Hepatocyte (in vitro differentiated cells): ENCODE results near the gene RRP15. TPM values are rescaled to one million over a fixed set of nuclear protein-coding genes. Genes with fewer than 3 reads are reported as not detected.

ENCODE experiments used
- DNase-seq: peaks from one replicate; pipeline ENCODE4 v3.0.0-alpha.2; 2016; ENCODE audit warnings: low spot score
- H2AFZ ChIP-seq: fragments of 200-600 bp; sonication (generic); 2 replicates; pipeline ENCODE4 v1.6.0; 2016; ENCODE audit warnings: antibody characterized with exemption, mild to moderate bottlenecking
- H3K27ac ChIP-seq: fragments of 200-600 bp; sonication (generic); 2 replicates; pipeline ENCODE4 v1.5.1; 2016; ENCODE audit warnings: mild to moderate bottlenecking
- H3K27me3 ChIP-seq: fragments of 200-600 bp; sonication (generic); 2 replicates; pipeline ENCODE4 v1.6.1; 2016
- H3K36me3 ChIP-seq: fragments of 200-600 bp; sonication (generic); replicated peaks from 2 replicates; pipeline ENCODE4 v1.5.1; 2016; ENCODE audit warnings: low read depth; ENCODE audit not compliant: insufficient read depth
- H3K4me1 ChIP-seq: fragments of 200-600 bp; sonication (generic); 2 replicates; pipeline ENCODE4 v1.5.1; 2016; ENCODE audit warnings: mild to moderate bottlenecking, moderate library complexity; ENCODE audit not compliant: insufficient read depth
- H3K4me2 ChIP-seq: fragments of 200-600 bp; sonication (generic); 2 replicates; pipeline ENCODE4 v1.6.0; 2016
- H3K4me3 ChIP-seq: fragments of 200-600 bp; sonication (generic); 2 replicates; pipeline ENCODE4 v1.5.1; 2016; ENCODE audit warnings: mild to moderate bottlenecking
- H3K79me2 ChIP-seq: fragments of 200-600 bp; sonication (generic); 2 replicates; pipeline ENCODE4 v1.6.0; 2017; ENCODE audit warnings: mild to moderate bottlenecking
- H3K9me2 ChIP-seq: fragments of 200-600 bp; sonication (generic); replicated peaks from 2 replicates; pipeline ENCODE4 v1.6.0; 2017; ENCODE audit warnings: mild to moderate bottlenecking; ENCODE audit not compliant: insufficient read depth
- H3K9me3 ChIP-seq: fragments of 200-600 bp; sonication (generic); 2 replicates; pipeline ENCODE4 v1.5.1; 2016; ENCODE audit warnings: low read depth, mild to moderate bottlenecking
- H4K20me1 ChIP-seq: fragments of 200-600 bp; sonication (generic); 2 replicates; pipeline ENCODE4 v1.6.0; 2016; ENCODE audit warnings: mild to moderate bottlenecking; ENCODE audit not compliant: insufficient read depth, poor library complexity, severe bottlenecking
- EZH2 ChIP-seq: fragments of 200-600 bp; sonication (generic); IDR thresholded peaks from 2 replicates; pipeline ENCODE4 v1.6.1; 2016; ENCODE audit warnings: antibody characterized with exemption, mild to moderate bottlenecking, borderline replicate concordance
- EZH2phosphoT487 ChIP-seq: fragments of 200-600 bp; sonication (generic); IDR thresholded peaks from one replicate; pipeline ENCODE4 v1.6.1; 2018; ENCODE audit warnings: antibody characterized with exemption, mild to moderate bottlenecking, low read depth, moderate library complexity; ENCODE audit not compliant: unreplicated experiment, severe bottlenecking
- WGBS: methylation state at CpG from one replicate; pipeline ENCODE4 v1.1.6; 2016; ENCODE audit warnings: low lambda C conversion rate; ENCODE audit errors: missing lambda C conversion rate; 5-methylcytosine and 5-hydroxymethylcytosine counted together
- polyA plus RNA-seq: library from polyadenylated mRNA; unstranded; fragments of >200 nt; fragmentation: Nextera tagmentation; extraction: Ambion mirVana; gene quantifications from 2 replicates; pipeline ENCODE4 v1.2.1, GENCODE V29; 2016
- total RNA-seq: library from RNA; depleted of rRNA; stranded (reverse); fragments of >200 nt; gene quantifications from 2 replicates; pipeline ENCODE4 v1.2.3, GENCODE V29; 2014
- TF ChIP-seq, protein P1 (sequence below): fragments of 200-600 bp; sonication (generic); IDR thresholded peaks from 2 replicates; pipeline ENCODE4 v1.5.1; 2016; ENCODE audit warnings: antibody characterized with exemption, mild to moderate bottlenecking; ENCODE audit not compliant: poor library complexity

RRP15 gene
- total and polyA plus RNA-seq, 2 experiments from 2014 or later = 6.7 to 9.0 TPM

DNA sequence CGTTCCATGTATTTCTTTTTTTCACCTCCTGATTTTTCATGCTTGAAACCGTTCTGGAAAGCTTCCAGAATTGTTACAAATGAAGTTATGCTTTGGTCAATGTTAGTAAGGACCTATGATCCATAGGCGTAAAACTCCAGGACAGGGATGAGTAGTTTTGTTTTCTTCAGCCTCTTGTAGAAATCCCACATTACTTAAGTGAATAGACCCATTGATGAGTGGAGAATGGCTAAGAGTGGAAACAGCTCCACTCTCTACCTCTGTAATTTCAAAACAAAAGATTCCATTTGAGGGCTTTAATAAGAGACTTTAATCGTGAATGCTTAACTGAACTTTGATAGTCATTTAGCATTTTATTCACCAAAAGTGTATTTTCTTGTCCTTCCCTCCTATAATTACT lies 57.0 kb downstream of the RRP15 start:
- no peaks in the 10 kb centered on the region for H3K27me3 ChIP-seq
- no peaks in the 10 kb centered on the region for H3K9me3 ChIP-seq
- DNase-seq = no peak
- H3K4me1 ChIP-seq = no peaks in the 10 kb centered on the region
- TF ChIP-seq, protein P1, sequence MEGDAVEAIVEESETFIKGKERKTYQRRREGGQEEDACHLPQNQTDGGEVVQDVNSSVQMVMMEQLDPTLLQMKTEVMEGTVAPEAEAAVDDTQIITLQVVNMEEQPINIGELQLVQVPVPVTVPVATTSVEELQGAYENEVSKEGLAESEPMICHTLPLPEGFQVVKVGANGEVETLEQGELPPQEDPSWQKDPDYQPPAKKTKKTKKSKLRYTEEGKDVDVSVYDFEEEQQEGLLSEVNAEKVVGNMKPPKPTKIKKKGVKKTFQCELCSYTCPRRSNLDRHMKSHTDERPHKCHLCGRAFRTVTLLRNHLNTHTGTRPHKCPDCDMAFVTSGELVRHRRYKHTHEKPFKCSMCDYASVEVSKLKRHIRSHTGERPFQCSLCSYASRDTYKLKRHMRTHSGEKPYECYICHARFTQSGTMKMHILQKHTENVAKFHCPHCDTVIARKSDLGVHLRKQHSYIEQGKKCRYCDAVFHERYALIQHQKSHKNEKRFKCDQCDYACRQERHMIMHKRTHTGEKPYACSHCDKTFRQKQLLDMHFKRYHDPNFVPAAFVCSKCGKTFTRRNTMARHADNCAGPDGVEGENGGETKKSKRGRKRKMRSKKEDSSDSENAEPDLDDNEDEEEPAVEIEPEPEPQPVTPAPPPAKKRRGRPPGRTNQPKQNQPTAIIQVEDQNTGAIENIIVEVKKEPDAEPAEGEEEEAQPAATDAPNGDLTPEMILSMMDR = no peak
- TF ChIP-seq EZH2 (no peak), EZH2phosphoT487 (no peak)
- whole genome bisulfite sequencing = 91% methylated on average over 4 of the region's 4 CpGs
- H3K9me2 ChIP-seq = no peaks in the 10 kb centered on the region
- no peak overlapping the region for H2AFZ ChIP-seq
- no peaks in the 10 kb centered on the region for H3K36me3 ChIP-seq
- H3K4me3 ChIP-seq = no peak overlapping the region
- no peaks in the 10 kb centered on the region for H4K20me1 ChIP-seq
- no peak overlapping the region for H3K27ac ChIP-seq
- H3K4me2 ChIP-seq = no peak overlapping the region
- peaks cover 3% of the 10 kb centered on the region for H3K79me2 ChIP-seq

DNA sequence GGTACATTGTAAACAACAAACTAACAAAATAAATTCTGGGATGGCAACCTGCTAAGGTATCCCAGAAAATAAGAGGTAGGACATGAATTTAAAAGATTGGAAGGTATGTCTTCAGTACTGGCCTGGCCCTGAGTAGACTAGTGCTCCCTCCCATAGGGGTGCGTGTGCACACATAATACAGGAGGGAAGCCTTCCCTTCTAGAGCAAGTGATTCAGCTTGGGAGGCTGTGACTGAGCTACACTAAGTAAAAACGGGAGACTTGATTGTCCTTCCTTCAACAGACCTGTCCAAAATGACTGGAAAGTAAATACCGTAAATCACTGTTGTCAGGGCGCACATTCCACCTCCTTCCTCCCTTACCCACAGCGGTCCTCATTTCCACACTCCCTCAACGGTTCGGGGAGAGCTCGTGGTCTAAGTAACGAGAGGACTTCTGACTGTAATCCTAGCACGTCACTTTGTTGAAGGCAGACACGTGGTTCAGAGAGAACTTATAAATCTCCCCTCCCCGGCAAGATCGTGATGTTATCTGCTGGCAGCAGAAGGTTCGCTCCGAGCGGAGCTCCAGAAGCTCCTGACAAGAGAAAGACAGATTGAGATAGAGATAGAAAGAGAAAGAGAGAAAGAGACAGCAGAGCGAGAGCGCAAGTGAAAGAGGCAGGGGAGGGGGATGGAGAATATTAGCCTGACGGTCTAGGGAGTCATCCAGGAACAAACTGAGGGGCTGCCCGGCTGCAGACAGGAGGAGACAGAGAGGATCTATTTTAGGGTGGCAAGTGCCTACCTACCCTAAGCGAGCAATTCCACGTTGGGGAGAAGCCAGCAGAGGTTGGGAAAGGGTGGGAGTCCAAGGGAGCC lies 60.0 kb downstream of the RRP15 start, which contains the start of gene TGFB2:
TSS of gene TGFB2 (plus strand) at position 523 of the 859 bp plus-strand sequence. CDS start 1,366 bp downstream, outside the sequence.
- Histone ChIP-seq H3K4me3 (peak within 1 kb of the TSS; percentile 73), H3K27me3 (no peaks in the 10 kb centered on the region), H3K9me2 (no peaks in the 10 kb centered on the region), H3K9me3 (no peaks in the 10 kb centered on the region), H2AFZ (peak within 1 kb of the TSS; percentile 56), H3K4me1 (no peaks in the 10 kb centered on the region), H4K20me1 (no peaks in the 10 kb centered on the region), H3K4me2 (peak within 1 kb of the TSS; percentile 92), H3K36me3 (no peaks in the 10 kb centered on the region), H3K27ac (peak within 1 kb of the TSS; percentile 90), H3K79me2 (peaks cover 13% of the 10 kb centered on the region)
- TF ChIP-seq, protein P1 = peak; percentile 30
- no peak for TF ChIP-seq EZH2
- 4% methylated on average over 22 of the region's 22 CpGs for WGBS
- DNase-seq = peak; percentile 68

DNA sequence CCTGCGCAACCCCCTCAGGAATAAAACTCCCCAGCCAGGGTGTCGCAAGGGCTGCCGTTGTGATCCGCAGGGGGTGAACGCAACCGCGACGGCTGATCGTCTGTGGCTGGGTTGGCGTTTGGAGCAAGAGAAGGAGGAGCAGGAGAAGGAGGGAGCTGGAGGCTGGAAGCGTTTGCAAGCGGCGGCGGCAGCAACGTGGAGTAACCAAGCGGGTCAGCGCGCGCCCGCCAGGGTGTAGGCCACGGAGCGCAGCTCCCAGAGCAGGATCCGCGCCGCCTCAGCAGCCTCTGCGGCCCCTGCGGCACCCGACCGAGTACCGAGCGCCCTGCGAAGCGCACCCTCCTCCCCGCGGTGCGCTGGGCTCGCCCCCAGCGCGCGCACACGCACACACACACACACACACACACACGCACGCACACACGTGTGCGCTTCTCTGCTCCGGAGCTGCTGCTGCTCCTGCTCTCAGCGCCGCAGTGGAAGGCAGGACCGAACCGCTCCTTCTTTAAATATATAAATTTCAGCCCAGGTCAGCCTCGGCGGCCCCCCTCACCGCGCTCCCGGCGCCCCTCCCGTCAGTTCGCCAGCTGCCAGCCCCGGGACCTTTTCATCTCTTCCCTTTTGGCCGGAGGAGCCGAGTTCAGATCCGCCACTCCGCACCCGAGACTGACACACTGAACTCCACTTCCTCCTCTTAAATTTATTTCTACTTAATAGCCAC lies 60.7 kb downstream of the RRP15 start:
- H3K9me3 ChIP-seq = no peaks in the 10 kb centered on the region
- peak overlapping the region; percentile 56 for H2AFZ ChIP-seq
- peak overlapping the region; percentile 73 for H3K4me3 ChIP-seq
- H3K27ac ChIP-seq = peak overlapping the region; percentile 90
- no peaks in the 10 kb centered on the region for H4K20me1 ChIP-seq
- H3K9me2 ChIP-seq = no peaks in the 10 kb centered on the region
- peak; percentile 80 for DNase-seq
- peaks cover 21% of the 10 kb centered on the region for H3K79me2 ChIP-seq
- TF ChIP-seq, protein P1 = peak; percentile 12
- TF ChIP-seq EZH2 = no peak
- no peaks in the 10 kb centered on the region for H3K27me3 ChIP-seq
- no peaks in the 10 kb centered on the region for H3K36me3 ChIP-seq
- under 1% methylated on average over 61 of the region's 64 CpGs for WGBS
- H3K4me1 ChIP-seq = peaks cover 4% of the 10 kb centered on the region
- peak overlapping the region; percentile 92 for H3K4me2 ChIP-seq
